HG03520 (cell line): ENCODE data around the gene KIF1A.

ENCODE experiments used
- ATAC-seq: cut with Tn5 transposase; IDR thresholded peaks from one replicate; pipeline ENCODE4 v1.9.1; 2021; ENCODE audit warnings: mild to moderate bottlenecking, moderate library complexity; ENCODE audit not compliant: unreplicated experiment

Gene KIF1A

GRCh38 chr2:240723851-240724250 lies 96.2 kb downstream of the KIF1A start:
- no peak for ATAC-seq

- ATAC-seq = no peak
These were observed 97.0 kb downstream of the KIF1A start for GRCh38 chr2:240722796-240723735.

GRCh38 chr2:240722376-240722775 lies 97.6 kb downstream of the KIF1A start:
- no peak for ATAC-seq

GRCh38 chr2:240721596-240722180 lies 98.3 kb downstream of the KIF1A start:
- no peak for ATAC-seq

- no peak for ATAC-seq
These were observed 99.1 kb downstream of the KIF1A start for GRCh38 chr2:240720686-240721595.

- ATAC-seq = no peak
These were observed 100.1 kb downstream of the KIF1A start for GRCh38 chr2:240719676-240720545.

GRCh38 chr2:240718896-240719490 lies 101.0 kb downstream of the KIF1A start:
- no peak for ATAC-seq

- no peak for ATAC-seq
These were observed 102.1 kb downstream of the KIF1A start for GRCh38 chr2:240717681-240718581.

- no peak for ATAC-seq
These were observed 102.8 kb downstream of the KIF1A start for GRCh38 chr2:240717181-240717641.

- no peak for ATAC-seq
These were observed 103.8 kb downstream of the KIF1A start for GRCh38 chr2:240716130-240716798.

GRCh38 chr2:240714747-240715725 lies 105.0 kb downstream of the KIF1A start:
- ATAC-seq = no peak

- no peak for ATAC-seq
These were observed 105.9 kb downstream of the KIF1A start for GRCh38 chr2:240713928-240714746.

GRCh38 chr2:240713071-240713927 lies 106.7 kb downstream of the KIF1A start:
- no peak for ATAC-seq

GRCh38 chr2:240712121-240712520 lies 107.9 kb downstream of the KIF1A start:
- ATAC-seq = no peak

- no peak for ATAC-seq
These were observed 108.3 kb downstream of the KIF1A start for GRCh38 chr2:240711701-240712100.
